Adrenal gland (tissue), 5 donors: Measurements from ENCODE around the gene SEMA6A.

Experiments used
- CTCF ChIP-seq, 6 experiments: fragments of 450-650 bp in 4 of 6; fragments of 200-600 bp in 2 of 6; sonication (generic) in 1 of 6; IDR thresholded peaks; 1 replicate in 5 of 6; 2 replicates in 1 of 6; pipeline versions ENCODE4 v1.5.1 to v1.8.0; 2016 to 2021; ENCODE audit warnings: antibody characterized with exemption in 6 of 6, mild to moderate bottlenecking in 2 of 6, moderate library complexity in 1 of 6
- POLR2A ChIP-seq, 2 donors: fragments of 450-650 bp; IDR thresholded peaks; one replicate each; pipeline ENCODE4 v1.6.1; 2017; ENCODE audit warnings: antibody characterized with exemption in 2 of 2, mild to moderate bottlenecking in 2 of 2, moderate library complexity in 1 of 2
- donor health status: DM: no; HTN: no; CAD: no.

GRCh38 chr5:116575326-116576052, 866 bp upstream of the SEMA6A start:
- TF ChIP-seq CTCF (IDR thresholded peaks at IDR 0.05) (no peak), POLR2A (IDR thresholded peaks at IDR 0.05) (no peak)
